ENCODE data around the gene CCDC149.

GRCh38 chr4:24770667-24771066 lies 142.2 kb downstream of the CCDC149 start:
- TF ChIP-seq CTCF (IDR thresholded peaks at IDR 0.05; ENCODE audit: low read depth, low read length, missing input control) (no peak), YY1 (IDR thresholded peaks at IDR 0.05) (no peak), TAF1 (conservative IDR thresholded peaks at IDR 0.05) (no peak), EGR1 (IDR thresholded peaks at IDR 0.05; ENCODE audit: low read depth in 2 of 2) (no peak), JUND (IDR thresholded peaks at IDR 0.05) (no peak), RXRA (IDR thresholded peaks at IDR 0.05) (no peak), HNF4G (IDR thresholded peaks at IDR 0.05) (no peak), RAD21 (IDR thresholded peaks at IDR 0.05) (no peak), REST (IDR thresholded peaks at IDR 0.05) (no peak), SP1 (IDR thresholded peaks at IDR 0.05) (no peak)
- TF ChIP-seq, protein P1, sequence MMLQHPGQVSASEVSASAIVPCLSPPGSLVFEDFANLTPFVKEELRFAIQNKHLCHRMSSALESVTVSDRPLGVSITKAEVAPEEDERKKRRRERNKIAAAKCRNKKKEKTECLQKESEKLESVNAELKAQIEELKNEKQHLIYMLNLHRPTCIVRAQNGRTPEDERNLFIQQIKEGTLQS (IDR thresholded peaks at IDR 0.05) = no peak
- TF ChIP-seq, protein P2, sequence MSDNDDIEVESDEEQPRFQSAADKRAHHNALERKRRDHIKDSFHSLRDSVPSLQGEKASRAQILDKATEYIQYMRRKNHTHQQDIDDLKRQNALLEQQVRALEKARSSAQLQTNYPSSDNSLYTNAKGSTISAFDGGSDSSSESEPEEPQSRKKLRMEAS (IDR thresholded peaks at IDR 0.05) = no peak
- TF ChIP-seq, protein P3, sequence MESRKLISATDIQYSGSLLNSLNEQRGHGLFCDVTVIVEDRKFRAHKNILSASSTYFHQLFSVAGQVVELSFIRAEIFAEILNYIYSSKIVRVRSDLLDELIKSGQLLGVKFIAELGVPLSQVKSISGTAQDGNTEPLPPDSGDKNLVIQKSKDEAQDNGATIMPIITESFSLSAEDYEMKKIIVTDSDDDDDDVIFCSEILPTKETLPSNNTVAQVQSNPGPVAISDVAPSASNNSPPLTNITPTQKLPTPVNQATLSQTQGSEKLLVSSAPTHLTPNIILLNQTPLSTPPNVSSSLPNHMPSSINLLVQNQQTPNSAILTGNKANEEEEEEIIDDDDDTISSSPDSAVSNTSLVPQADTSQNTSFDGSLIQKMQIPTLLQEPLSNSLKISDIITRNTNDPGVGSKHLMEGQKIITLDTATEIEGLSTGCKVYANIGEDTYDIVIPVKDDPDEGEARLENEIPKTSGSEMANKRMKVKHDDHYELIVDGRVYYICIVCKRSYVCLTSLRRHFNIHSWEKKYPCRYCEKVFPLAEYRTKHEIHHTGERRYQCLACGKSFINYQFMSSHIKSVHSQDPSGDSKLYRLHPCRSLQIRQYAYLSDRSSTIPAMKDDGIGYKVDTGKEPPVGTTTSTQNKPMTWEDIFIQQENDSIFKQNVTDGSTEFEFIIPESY (IDR thresholded peaks at IDR 0.05) = no peak

Measured in liver (tissue), 3 donors.